Measurements from ENCODE around the gene ZNF880. TPM values are rescaled to one million over a fixed set of nuclear protein-coding genes. Genes with fewer than 3 reads are reported as not detected.

Gene ZNF880
- total and polyA plus RNA-seq, 2 of the 8 experiments (the other 6 are each of a cell fraction or from before 2014, with no cell fraction given), result 11.4 to 25.9 TPM

DNA sequence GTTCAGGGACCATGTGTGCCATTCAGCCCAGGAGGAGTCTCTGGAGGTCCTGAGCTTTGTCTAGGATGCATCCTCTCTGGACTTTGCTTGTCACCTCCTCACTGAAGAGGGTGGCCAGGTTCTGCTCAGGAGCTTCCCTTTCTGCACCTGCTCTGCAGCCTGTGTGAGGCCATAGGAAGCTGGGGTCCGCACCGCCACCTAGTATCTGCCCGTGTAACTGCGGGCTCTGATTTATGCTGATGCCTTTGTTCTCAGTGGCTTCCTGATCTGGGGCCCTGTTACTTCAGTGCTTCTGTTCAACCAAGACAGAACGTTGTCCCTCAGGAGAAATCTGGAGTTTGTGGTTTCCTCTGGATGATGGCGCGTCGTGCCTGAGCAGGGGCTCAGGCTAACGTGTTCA, 18.2 kb upstream of the ZNF880 start (continued):
- TF ChIP-seq EZH2 (IDR thresholded peaks at IDR 0.05; ENCODE audit: low read depth, low read length, severe bottlenecking), result no peak
- no peak for TF ChIP-seq SIN3A (conservative IDR thresholded peaks at IDR 0.05 in 1 of 2, IDR thresholded peaks at IDR 0.05 in 1 of 2; ENCODE audit: low read depth in 1 of 2, low read length in 2 of 2)
- TF ChIP-seq JUN (IDR thresholded peaks at IDR 0.05; ENCODE audit: low read depth, low read length), result no peak
- no peak for TF ChIP-seq CREB1 (IDR thresholded peaks at IDR 0.05)

Data from H1 (cell line).